Measurements from ENCODE around the gene ZNF618. TPM values are rescaled to one million over a fixed set of nuclear protein-coding genes. Genes with fewer than 3 reads are reported as not detected.

The ZNF618 gene
- total RNA-seq, 2 experiments from 2014 or later: not detected

- Histone ChIP-seq H3K9me3 (ENCODE audit: low read length) (no peaks in the 10 kb centered on the region), H2AFZ (ENCODE audit: low read length) (no peak overlapping the region), H3K9me2 (ENCODE audit: insufficient read depth, low read length) (no peaks in the 10 kb centered on the region), H3K36me3 (ENCODE audit: insufficient read depth, low read length) (no peaks in the 10 kb centered on the region), H3K4me3 (ENCODE audit: low read depth, low read length, poor library complexity, severe bottlenecking) (no peak overlapping the region), H4K20me1 (ENCODE audit: insufficient read depth, low read length) (no peaks in the 10 kb centered on the region), H3K4me2 (ENCODE audit: low read length) (no peak overlapping the region), H3K4me1 (ENCODE audit: insufficient read depth, low read length, poor library complexity, severe bottlenecking) (no peaks in the 10 kb centered on the region), H3K79me2 (ENCODE audit: insufficient read depth, low read depth, low read length) (no peaks in the 10 kb centered on the region), H3K27ac (ENCODE audit: low read depth, low read length, poor library complexity, severe bottlenecking) (no peak overlapping the region)
- ChIA-PET POLR2A (no interaction called here), CTCF (ENCODE audit: unreplicated experiment) (no interaction called here)
- DNase-seq (ENCODE audit: low spot score): no peak
- BruUV-seq (replicated peaks): no TSS peak
- no peak for TF ChIP-seq CTCF (conservative IDR thresholded peaks at IDR 0.05; ENCODE audit: low read length)
- TF ChIP-seq EZH2phosphoT487 (IDR thresholded peaks at IDR 0.05; ENCODE audit: borderline replicate concordance, low read depth, low read length): no peak
- intact Hi-C loops (cut with micrococcal nuclease; ENCODE audit: unreplicated experiment): no loop called here
These were observed 117.9 kb downstream of the ZNF618 start for GRCh38 chr9:113993838-113994540.

GRCh38 chr9:113995401-113995800, 119.3 kb downstream of the ZNF618 start:
- POLR2A ChIA-PET: no interaction called here
- H3K9me2 ChIP-seq (ENCODE audit: insufficient read depth, low read length): no peaks in the 10 kb centered on the region
- intact Hi-C loops (cut with micrococcal nuclease; ENCODE audit: unreplicated experiment): no loop called here
- CTCF ChIA-PET (ENCODE audit: unreplicated experiment): no interaction called here
- H4K20me1 ChIP-seq (ENCODE audit: insufficient read depth, low read length): no peaks in the 10 kb centered on the region
- H3K9me3 ChIP-seq (ENCODE audit: low read length): no peaks in the 10 kb centered on the region
- no peak overlapping the region for H2AFZ ChIP-seq (ENCODE audit: low read length)
- no peak overlapping the region for H3K4me3 ChIP-seq (ENCODE audit: low read depth, low read length, poor library complexity, severe bottlenecking)
- no peak overlapping the region for H3K4me2 ChIP-seq (ENCODE audit: low read length)
- H3K36me3 ChIP-seq (ENCODE audit: insufficient read depth, low read length): no peaks in the 10 kb centered on the region
- no peak for DNase-seq (ENCODE audit: low spot score)
- no peak overlapping the region for H3K27ac ChIP-seq (ENCODE audit: low read depth, low read length, poor library complexity, severe bottlenecking)
- no peaks in the 10 kb centered on the region for H3K79me2 ChIP-seq (ENCODE audit: insufficient read depth, low read depth, low read length)
- H3K4me1 ChIP-seq (ENCODE audit: insufficient read depth, low read length, poor library complexity, severe bottlenecking): no peaks in the 10 kb centered on the region
- no TSS peak for BruUV-seq (replicated peaks)
- TF ChIP-seq CTCF (conservative IDR thresholded peaks at IDR 0.05; ENCODE audit: low read length): no peak

GRCh38 chr9:113995963-113996362, 119.9 kb downstream of the ZNF618 start:
- ChIA-PET CTCF (ENCODE audit: unreplicated experiment) (interaction anchor here (0.6 kb wide), 1 partner anchor 157 kb away, joined by 3 read pairs; no protein-coding TSS in a partner anchor), POLR2A (no interaction called here)
- Histone ChIP-seq H3K79me2 (ENCODE audit: insufficient read depth, low read depth, low read length) (no peaks in the 10 kb centered on the region), H3K4me2 (ENCODE audit: low read length) (no peak overlapping the region), H3K4me3 (ENCODE audit: low read depth, low read length, poor library complexity, severe bottlenecking) (no peak overlapping the region), H3K9me2 (ENCODE audit: insufficient read depth, low read length) (no peaks in the 10 kb centered on the region), H3K4me1 (ENCODE audit: insufficient read depth, low read length, poor library complexity, severe bottlenecking) (no peaks in the 10 kb centered on the region), H4K20me1 (ENCODE audit: insufficient read depth, low read length) (no peaks in the 10 kb centered on the region), H3K9me3 (ENCODE audit: low read length) (no peaks in the 10 kb centered on the region), H2AFZ (ENCODE audit: low read length) (no peak overlapping the region), H3K36me3 (ENCODE audit: insufficient read depth, low read length) (no peaks in the 10 kb centered on the region), H3K27ac (ENCODE audit: low read depth, low read length, poor library complexity, severe bottlenecking) (no peak overlapping the region)
- no peak for TF ChIP-seq CTCF (conservative IDR thresholded peaks at IDR 0.05; ENCODE audit: low read length)
- no peak for TF ChIP-seq EZH2phosphoT487 (IDR thresholded peaks at IDR 0.05; ENCODE audit: borderline replicate concordance, low read depth, low read length)
- DNase-seq (ENCODE audit: low spot score): no peak
- intact Hi-C loops (cut with micrococcal nuclease; ENCODE audit: unreplicated experiment): no loop called here
- no TSS peak for BruUV-seq (replicated peaks)
